WTC11 (cell line): ENCODE measurements around the gene C11orf97. TPM values are rescaled to one million over a fixed set of nuclear protein-coding genes. Genes with fewer than 3 reads are reported as not detected.
A peak's percentile ranks its signal among the peaks of the same experiment; 100 is the strongest.

Experiments used
- ATF3 ChIP-seq: sonication (generic); formaldehyde crosslinking; conservative IDR thresholded peaks from 2 replicates; pipeline ENCODE4 v1.8.1; 2022; ENCODE audit warnings: mild to moderate bottlenecking, missing genetic modification reagents
- CBFB ChIP-seq: sonication (generic); formaldehyde crosslinking; IDR thresholded peaks from 2 replicates; pipeline ENCODE4 v1.8.1; 2022; ENCODE audit warnings: mild to moderate bottlenecking, low read depth, missing genetic modification reagents
- CREM ChIP-seq: sonication (generic); formaldehyde crosslinking; IDR thresholded peaks from 2 replicates; pipeline ENCODE4 v1.8.1; 2022; ENCODE audit warnings: mild to moderate bottlenecking, missing genetic modification reagents, moderate library complexity
- E2F1 ChIP-seq: sonication (generic); formaldehyde crosslinking; IDR thresholded peaks from 2 replicates; pipeline ENCODE4 v1.8.0; 2022; ENCODE audit warnings: mild to moderate bottlenecking, missing genetic modification reagents
- ERG ChIP-seq: fragments of 250-450 bp; sonication (Bioruptor Pico); IDR thresholded peaks from 2 replicates; pipeline ENCODE4 v1.8.0; 2021; ENCODE audit warnings: mild to moderate bottlenecking
- ETV6 ChIP-seq: sonication (generic); formaldehyde crosslinking; IDR thresholded peaks from 2 replicates; pipeline ENCODE4 v1.8.1; 2022; ENCODE audit warnings: mild to moderate bottlenecking, missing genetic modification reagents
- FOXP4 ChIP-seq: sonication (generic); formaldehyde crosslinking; IDR thresholded peaks from 2 replicates; pipeline ENCODE4 v1.8.0; 2022; ENCODE audit warnings: mild to moderate bottlenecking, missing genetic modification reagents
- GABPB1 ChIP-seq: sonication (generic); formaldehyde crosslinking; IDR thresholded peaks from 2 replicates; pipeline ENCODE4 v1.8.1; 2023; ENCODE audit warnings: mild to moderate bottlenecking, missing genetic modification reagents
- HMGA2 ChIP-seq: fragments of 250-450 bp; sonication (Bioruptor Pico); IDR thresholded peaks from 2 replicates; pipeline ENCODE4 v1.4.0; 2021; ENCODE audit warnings: mild to moderate bottlenecking, moderate library complexity
- HMGXB4 ChIP-seq: sonication (generic); formaldehyde crosslinking; IDR thresholded peaks from 2 replicates; pipeline ENCODE4 v1.8.1; 2023; ENCODE audit warnings: mild to moderate bottlenecking, moderate library complexity, missing genetic modification reagents
- IRF2 ChIP-seq: sonication (generic); formaldehyde crosslinking; IDR thresholded peaks from 2 replicates; pipeline ENCODE4 v1.8.0; 2022; ENCODE audit warnings: low read depth, missing genetic modification reagents, borderline replicate concordance
- JUN ChIP-seq: sonication (generic); formaldehyde crosslinking; IDR thresholded peaks from 2 replicates; pipeline ENCODE4 v1.8.0; 2023; ENCODE audit warnings: mild to moderate bottlenecking, missing genetic modification reagents
- KAT7 ChIP-seq: sonication (generic); formaldehyde crosslinking; IDR thresholded peaks from 2 replicates; pipeline ENCODE4 v1.8.1; 2023; ENCODE audit warnings: missing genetic modification reagents, mild to moderate bottlenecking, borderline replicate concordance
- MAX ChIP-seq: sonication (generic); formaldehyde crosslinking; IDR thresholded peaks from 2 replicates; pipeline ENCODE4 v1.8.0; 2022; ENCODE audit warnings: mild to moderate bottlenecking, missing genetic modification reagents
- NFATC4 ChIP-seq: fragments of 250-450 bp; sonication (Bioruptor Pico); IDR thresholded peaks from 2 replicates; pipeline ENCODE4 v1.9.0; 2021; ENCODE audit warnings: mild to moderate bottlenecking
- NFE2L1 ChIP-seq: sonication (generic); formaldehyde crosslinking; IDR thresholded peaks from 2 replicates; pipeline ENCODE4 v1.8.1; 2023; ENCODE audit warnings: missing genetic modification reagents
- PRRX2 ChIP-seq: fragments of 250-450 bp; sonication (Bioruptor Pico); IDR thresholded peaks from 2 replicates; pipeline ENCODE4 v1.8.0; 2021; ENCODE audit warnings: mild to moderate bottlenecking
- RELA ChIP-seq: sonication (generic); formaldehyde crosslinking; IDR thresholded peaks from 2 replicates; pipeline ENCODE4 v1.8.1; 2022; ENCODE audit warnings: missing genetic modification reagents, mild to moderate bottlenecking, borderline replicate concordance
- SMAD4 ChIP-seq: sonication (generic); formaldehyde crosslinking; IDR thresholded peaks from 2 replicates; pipeline ENCODE4 v1.8.0; 2022; ENCODE audit warnings: mild to moderate bottlenecking, missing genetic modification reagents
- TCF7 ChIP-seq: sonication (generic); formaldehyde crosslinking; IDR thresholded peaks from 2 replicates; pipeline ENCODE4 v1.8.0; 2022; ENCODE audit warnings: mild to moderate bottlenecking, low read depth, missing genetic modification reagents, moderate library complexity
- TEAD4 ChIP-seq: sonication (generic); formaldehyde crosslinking; IDR thresholded peaks from 2 replicates; pipeline ENCODE4 v1.8.0; 2022; ENCODE audit warnings: mild to moderate bottlenecking, missing genetic modification reagents
- TP53 ChIP-seq: sonication (generic); formaldehyde crosslinking; IDR thresholded peaks from 2 replicates; pipeline ENCODE4 v1.8.1; 2023; ENCODE audit warnings: mild to moderate bottlenecking, missing genetic modification reagents
- USF2 ChIP-seq: sonication (generic); formaldehyde crosslinking; IDR thresholded peaks from 2 replicates; pipeline ENCODE4 v1.8.1; 2023; ENCODE audit warnings: mild to moderate bottlenecking, missing genetic modification reagents, moderate library complexity
- ZNF423 ChIP-seq: fragments of 250-450 bp; sonication (Bioruptor Pico); IDR thresholded peaks from 2 replicates; pipeline ENCODE4 v2.1.2; 2022; ENCODE audit warnings: mild to moderate bottlenecking, moderate library complexity
- ZNF532 ChIP-seq: fragments of 250-450 bp; sonication (Bioruptor Pico); IDR thresholded peaks from 2 replicates; pipeline ENCODE4 v1.9.0; 2021; ENCODE audit warnings: mild to moderate bottlenecking, borderline replicate concordance
- total RNA-seq: library from RNA; stranded (reverse); gene quantifications from 3 replicates; pipeline ENCODE4 v1.2.3, GENCODE V29; 2021

The C11orf97 gene
- total RNA-seq, 1 experiment from 2014 or later, result not detected

GRCh38 chr11:94543695-94544645 is 31.7 kb downstream of the C11orf97 start, which contains the start of gene FUT4 (continued):
- TF ChIP-seq E2F1 (CRISPR knock-in tag) (peak; percentile 20; the same call in 1 of the 2 replicates), CBFB (CRISPR knock-in tag) (0 out of 2 replicates have a peak, but pooled peaks have one; percentile 37), HMGXB4 (CRISPR knock-in tag) (peak; percentile 83), JUN (no peak), CREM (CRISPR knock-in tag) (peak; percentile 74; the same call in 1 of the 2 replicates), TP53 (CRISPR knock-in tag) (0 out of 2 replicates have a peak, but pooled peaks have one; percentile 12), IRF2 (CRISPR knock-in tag) (peak; percentile 32; the same call in 1 of the 2 replicates), KAT7 (peak; percentile 44; the same call in 1 of the 2 replicates), TEAD4 (CRISPR knock-in tag) (0 out of 2 replicates have a peak, but pooled peaks have one; percentile 15), ETV6 (CRISPR knock-in tag) (peak; percentile 15; the same call in 1 of the 2 replicates), PRRX2 (CRISPR knock-in tag) (0 out of 2 replicates have a peak, but pooled peaks have one; percentile 13), SMAD4 (no peak), FOXP4 (CRISPR knock-in tag) (peak; percentile 77), ATF3 (no peak), ZNF532 (no peak), MAX (peak; percentile 81), GABPB1 (CRISPR knock-in tag) (no peak), RELA (CRISPR knock-in tag) (0 out of 2 replicates have a peak, but pooled peaks have one; percentile 4), NFE2L1 (peak; percentile 85), ZNF423 (CRISPR knock-in tag) (peak; percentile 79), HMGA2 (CRISPR knock-in tag) (no peak), NFATC4 (CRISPR knock-in tag) (no peak), ERG (CRISPR knock-in tag) (no peak), TCF7 (CRISPR knock-in tag) (peak; percentile 51; the same call in 1 of the 2 replicates), USF2 (CRISPR knock-in tag) (no peak)
